DMS 273 (cell line): ENCODE results near the gene WDFY3.

Source experiments
- DNase-seq: peaks from one replicate; lab custom pipeline; 2025; ENCODE audit not compliant: unreplicated experiment; lab: John Stamatoyannopoulos, UW

The WDFY3 gene

DNA sequence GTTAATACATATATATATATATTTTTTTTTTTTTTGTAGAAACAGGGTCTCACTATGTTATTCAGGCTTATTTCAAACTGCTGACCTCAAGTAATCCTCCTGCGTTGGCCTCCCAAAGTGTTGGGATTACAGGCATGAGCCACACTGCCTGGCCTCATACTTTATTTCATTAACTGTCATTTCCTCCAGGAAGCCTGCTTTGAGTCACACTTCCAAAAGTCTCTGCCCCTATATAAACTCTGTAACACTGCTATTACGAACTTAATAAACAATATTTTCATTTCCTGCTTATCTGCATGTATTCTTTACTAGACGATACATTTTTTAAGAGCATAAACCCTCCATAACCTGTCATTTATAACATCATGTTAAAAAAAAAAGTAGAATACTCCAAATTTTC lies 167.2 kb downstream of the WDFY3 start:
- DNase-seq = no peak

- no peak for DNase-seq
Observed at GRCh38 chr4:84796394-84796793, 170.1 kb downstream of the WDFY3 start.

DNA sequence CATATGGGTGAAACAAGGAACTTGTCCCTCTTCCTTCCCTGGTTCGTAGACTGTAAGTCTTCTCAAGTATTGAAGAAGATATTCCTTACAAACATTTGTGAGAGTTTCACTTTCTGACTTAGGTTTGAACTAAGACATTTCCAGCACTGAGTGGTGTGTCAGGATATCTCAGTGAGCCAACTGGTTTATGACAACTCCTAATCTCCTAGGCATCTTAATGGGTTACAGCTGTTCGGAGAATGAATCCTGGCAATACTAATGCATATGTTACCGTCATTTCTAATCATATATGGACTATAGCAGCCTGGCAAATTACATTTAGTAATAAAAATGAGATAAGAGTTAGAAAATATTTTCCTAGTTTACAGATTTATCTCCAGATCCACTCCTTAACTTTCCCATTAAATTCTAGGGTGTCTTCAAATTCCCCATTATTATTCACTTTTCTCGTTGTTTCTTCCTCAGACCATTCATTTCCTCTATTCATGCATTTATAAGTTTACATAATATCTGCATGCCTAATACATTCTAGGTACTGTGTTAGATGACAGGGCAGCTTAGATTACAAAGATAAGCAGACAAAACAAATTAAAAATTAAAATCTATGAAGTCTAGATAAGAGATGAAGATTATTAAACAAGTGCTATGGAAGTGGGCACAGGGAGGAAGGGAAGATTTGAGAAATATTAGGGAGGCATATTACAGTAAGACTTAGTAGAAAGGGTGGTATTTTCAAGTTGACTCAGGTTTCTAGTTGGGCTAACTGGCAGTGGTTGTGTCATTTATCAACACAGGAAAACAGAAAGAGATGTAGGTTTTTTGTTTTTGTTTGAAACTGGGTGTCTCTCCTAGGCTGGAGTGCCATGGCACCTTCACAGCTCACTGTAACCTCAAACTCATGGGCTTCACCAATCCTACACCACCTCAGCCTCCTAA lies 173.9 kb downstream of the WDFY3 start:
- no peak for DNase-seq

- DNase-seq = no peak
Observed at GRCh38 chr4:84790769-84791565, 175.5 kb downstream of the WDFY3 start.

GRCh38 chr4:84786478-84786877 lies 180.0 kb downstream of the WDFY3 start:
- DNase-seq = no peak

- no peak for DNase-seq
Observed at GRCh38 chr4:84782517-84782916, 184.0 kb downstream of the WDFY3 start.

DNA sequence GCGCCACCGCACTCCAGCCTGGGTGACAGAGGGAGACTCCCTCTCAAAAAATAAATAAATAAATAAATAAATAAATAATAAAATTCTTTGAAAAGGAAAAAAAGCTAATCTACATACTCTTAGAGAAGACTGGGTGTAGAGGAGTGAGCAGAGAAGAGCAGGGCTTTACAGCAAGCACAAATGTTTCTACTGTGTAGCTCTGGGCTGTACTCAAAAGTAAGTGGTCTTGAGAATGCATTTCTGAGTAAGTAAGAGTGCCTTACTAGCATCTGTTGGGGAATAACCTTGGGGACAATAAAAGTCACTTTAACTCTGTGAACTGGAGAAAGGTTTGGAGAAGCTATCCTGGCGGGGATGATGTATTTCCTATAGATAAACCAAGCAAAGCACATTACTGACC lies 185.8 kb downstream of the WDFY3 start:
- DNase-seq = no peak

- no peak for DNase-seq
Observed at GRCh38 chr4:84778041-84778440, 188.4 kb downstream of the WDFY3 start.

- no peak for DNase-seq
Observed at GRCh38 chr4:84767168-84767567, 199.3 kb downstream of the WDFY3 start.

DNA sequence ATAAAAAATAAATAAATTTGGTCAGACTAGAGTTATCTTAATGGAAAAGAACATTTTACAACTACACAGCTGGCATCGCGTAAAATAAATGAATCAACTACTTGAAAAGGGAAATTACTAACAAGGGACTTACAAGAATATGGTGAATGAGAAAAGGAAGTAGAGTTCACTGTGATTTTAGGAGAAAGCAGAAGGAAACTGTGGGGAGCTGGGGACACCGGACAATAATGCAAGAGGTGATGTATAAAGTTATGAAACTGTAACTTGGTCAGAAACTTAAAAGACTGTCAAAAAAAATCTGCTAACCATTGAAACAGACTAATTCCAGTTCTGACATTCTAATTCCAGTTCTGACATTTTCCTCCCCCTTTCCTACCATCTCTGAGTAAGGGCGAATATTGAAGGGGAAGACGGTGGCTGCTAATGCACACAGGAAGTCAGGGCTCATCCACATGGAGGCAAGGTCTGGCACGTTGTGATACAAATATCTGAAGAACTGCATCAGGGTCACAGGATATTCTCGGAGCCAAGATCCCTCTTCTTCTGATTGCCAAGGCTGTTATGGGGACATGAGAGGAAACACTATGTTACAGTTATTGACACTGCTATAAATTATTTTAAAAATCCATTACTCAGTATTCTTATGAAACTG lies 213.0 kb downstream of the WDFY3 start:
- DNase-seq = no peak

GRCh38 chr4:84751707-84752106 lies 214.8 kb downstream of the WDFY3 start:
- peak; percentile 9 for DNase-seq

GRCh38 chr4:84750960-84751283 lies 215.6 kb downstream of the WDFY3 start:
- DNase-seq = no peak

- DNase-seq = peak; percentile 60
Observed at GRCh38 chr4:84750260-84750959, 216.1 kb downstream of the WDFY3 start.

DNA sequence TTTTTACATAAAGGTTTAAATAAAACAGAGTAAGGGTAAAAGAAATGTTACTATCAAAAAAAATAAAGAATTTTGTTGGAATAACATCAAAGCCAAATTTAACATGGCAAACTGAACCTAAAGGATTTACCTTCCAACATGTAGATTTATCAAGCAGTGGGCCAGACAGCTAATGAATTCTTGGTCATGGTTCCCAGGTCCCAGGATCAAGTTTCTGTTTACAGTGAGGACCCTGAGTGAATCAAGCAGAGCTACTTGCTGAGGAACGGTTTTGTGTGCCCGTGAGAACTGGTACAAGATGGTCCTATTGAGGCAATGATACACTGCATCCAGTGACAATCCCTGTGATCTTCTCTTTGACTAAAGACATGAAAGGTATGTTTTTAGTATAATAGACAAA lies 226.4 kb downstream of the WDFY3 start:
- DNase-seq = no peak

- DNase-seq = no peak
Observed at GRCh38 chr4:84738622-84739021, 227.9 kb downstream of the WDFY3 start.

- DNase-seq = no peak
Observed at GRCh38 chr4:84737656-84738055, 228.8 kb downstream of the WDFY3 start.

DNA sequence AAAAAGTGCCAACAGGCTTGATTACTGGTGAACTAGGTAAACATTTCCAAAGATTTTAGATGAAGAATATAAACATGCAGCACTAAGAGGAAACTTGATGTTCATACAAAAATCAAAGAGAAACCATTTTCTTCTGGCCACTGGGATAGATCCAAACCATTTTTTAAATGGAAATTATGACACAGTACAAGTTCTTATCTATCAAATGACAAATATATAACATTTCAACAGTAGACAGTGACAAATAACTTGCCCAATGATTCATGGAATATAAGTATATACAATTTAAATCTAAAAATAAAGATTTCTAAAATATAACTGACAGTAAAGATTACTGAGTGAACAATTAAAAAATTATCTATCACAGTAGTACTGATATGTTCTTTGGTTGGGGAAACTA lies 232.5 kb downstream of the WDFY3 start:
- no peak for DNase-seq

- DNase-seq = no peak
Observed at GRCh38 chr4:84733343-84734033, 233.0 kb downstream of the WDFY3 start.

DNA sequence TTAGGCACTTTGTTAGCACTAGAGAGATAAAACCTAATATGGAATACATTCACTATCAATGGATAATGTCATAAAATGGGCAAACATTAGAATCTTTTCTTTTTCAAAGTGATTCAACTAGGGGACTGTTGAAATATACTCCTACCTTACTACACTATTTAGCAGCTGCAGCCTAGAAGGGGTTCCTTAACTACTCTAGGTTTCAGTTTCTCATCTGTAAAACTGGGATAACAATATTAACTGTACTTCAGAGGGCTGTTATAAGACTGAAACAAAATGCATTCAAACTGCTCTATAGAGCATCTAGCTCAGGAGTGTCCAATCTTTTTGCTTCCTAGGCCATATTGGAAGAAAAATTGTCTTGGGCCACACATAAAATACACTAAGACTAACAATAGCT lies 236.1 kb downstream of the WDFY3 start:
- no peak for DNase-seq

DNA sequence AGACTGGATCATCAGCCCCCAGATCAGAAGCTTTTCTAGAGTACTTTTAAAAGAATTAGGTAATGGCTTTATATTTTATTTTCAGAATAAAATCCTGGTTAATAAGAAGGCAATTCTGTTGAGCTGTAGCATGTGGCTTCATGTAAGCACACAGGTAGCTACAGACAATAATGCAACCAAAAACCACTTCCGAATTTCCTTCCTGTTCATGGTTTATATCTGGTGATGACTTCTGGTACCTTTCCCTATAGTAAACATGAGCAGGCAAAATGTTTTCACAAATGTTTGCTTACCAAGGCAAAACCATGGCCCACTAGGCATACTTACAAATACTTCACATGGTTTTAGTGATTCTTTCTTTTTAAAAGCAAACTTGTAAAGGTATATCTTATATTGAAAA lies 239.0 kb downstream of the WDFY3 start:
- no peak for DNase-seq

DNA sequence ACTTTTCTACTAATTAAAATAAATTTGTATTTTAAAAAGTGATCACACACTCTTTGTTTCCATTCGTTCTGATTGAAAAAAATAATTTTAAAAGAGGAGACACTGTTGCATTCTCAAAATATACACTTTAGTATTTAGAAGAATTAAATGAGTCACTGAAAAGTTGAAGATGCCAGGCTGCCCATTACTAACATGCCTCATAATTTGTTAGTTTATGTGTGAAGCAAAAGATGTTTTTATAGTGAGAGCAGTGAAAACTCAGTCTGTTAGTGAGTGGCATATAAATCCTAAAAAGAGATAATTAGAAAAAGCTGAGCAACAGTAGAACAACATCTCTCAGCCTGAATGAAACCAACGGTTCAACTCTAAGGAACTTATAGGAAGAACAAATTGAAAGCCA lies 240.1 kb downstream of the WDFY3 start:
- no peak for DNase-seq
